NT2/D1 (cell line): ENCODE results near the gene PRDM10.

Experiments
- SUZ12 ChIP-seq: IDR thresholded peaks from 2 replicates; pipeline ENCODE4 v1.6.1; 2011; ENCODE audit not compliant: insufficient read length, insufficient read depth; ENCODE audit errors: extremely low read depth
- YY1 ChIP-seq: IDR thresholded peaks from 2 replicates; pipeline ENCODE4 v1.6.1; 2011; ENCODE audit not compliant: insufficient read length, insufficient read depth

DNA sequence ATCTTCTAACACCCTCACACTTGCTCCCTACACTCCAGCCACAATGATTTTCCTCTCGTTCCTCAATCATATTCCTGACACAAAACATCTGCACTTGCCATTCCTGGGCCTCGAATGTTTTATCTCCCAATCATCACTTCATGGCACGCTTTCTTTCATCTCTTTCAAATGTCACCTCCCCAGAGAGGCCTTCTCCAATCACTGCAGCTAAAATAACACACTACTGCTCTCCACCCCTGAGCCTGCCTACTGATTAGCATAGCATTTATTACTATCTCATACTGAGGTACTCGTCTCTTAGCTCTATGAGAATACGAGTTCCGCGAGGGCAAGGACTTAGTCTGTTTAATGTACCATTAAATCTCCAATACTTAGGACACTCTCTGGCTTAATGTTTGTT is 130.7 kb downstream of the PRDM10 start:
- TF ChIP-seq YY1 (no peak), SUZ12 (no peak)
